GM18867 (cell line): ENCODE measurements around the gene PTPRG.
"Not testable (repeated sequence)": the region's sequence is repeated elsewhere in the genome, so short reads cannot be mapped to it uniquely, and the experiment has no call there.

Source experiments
- ATAC-seq: cut with Tn5 transposase; IDR thresholded peaks from one replicate; pipeline ENCODE4 v1.9.1; 2021; ENCODE audit warnings: mild to moderate bottlenecking, moderate library complexity; ENCODE audit not compliant: unreplicated experiment

Gene PTPRG

GRCh38 chr3:61816304-61816703 is 254.9 kb downstream of the PTPRG start:
- ATAC-seq = not testable (repeated sequence)

- ATAC-seq = no peak
These were observed 258.5 kb downstream of the PTPRG start for GRCh38 chr3:61819861-61820260.

GRCh38 chr3:61820306-61820992 is 259.1 kb downstream of the PTPRG start:
- peak; percentile 85 for ATAC-seq

GRCh38 chr3:61821823-61822251 is 260.5 kb downstream of the PTPRG start:
- no peak for ATAC-seq

- no peak for ATAC-seq
These were observed 261.2 kb downstream of the PTPRG start for GRCh38 chr3:61822588-61822987.

GRCh38 chr3:61824553-61825135 is 263.3 kb downstream of the PTPRG start:
- ATAC-seq = no peak

- ATAC-seq = no peak
These were observed 264.8 kb downstream of the PTPRG start for GRCh38 chr3:61826161-61826560.

- no peak for ATAC-seq
These were observed 267.0 kb downstream of the PTPRG start for GRCh38 chr3:61828184-61828874.

GRCh38 chr3:61828880-61829721 is 267.7 kb downstream of the PTPRG start:
- no peak for ATAC-seq

- no peak for ATAC-seq
These were observed 268.5 kb downstream of the PTPRG start for GRCh38 chr3:61829722-61830350.

GRCh38 chr3:61831973-61832372 is 270.6 kb downstream of the PTPRG start:
- ATAC-seq = no peak

GRCh38 chr3:61832375-61833229 is 271.2 kb downstream of the PTPRG start:
- ATAC-seq = no peak

GRCh38 chr3:61839256-61839655 is 277.9 kb downstream of the PTPRG start:
- ATAC-seq = no peak

- ATAC-seq = no peak
These were observed 279.9 kb downstream of the PTPRG start for GRCh38 chr3:61841111-61841845.

- ATAC-seq = no peak
These were observed 280.6 kb downstream of the PTPRG start for GRCh38 chr3:61841988-61842387.

GRCh38 chr3:61844346-61844745 is 283.0 kb downstream of the PTPRG start:
- ATAC-seq = no peak

- no peak for ATAC-seq
These were observed 285.1 kb downstream of the PTPRG start for GRCh38 chr3:61846488-61846887.

- no peak for ATAC-seq
These were observed 286.6 kb downstream of the PTPRG start for GRCh38 chr3:61847784-61848462.

GRCh38 chr3:61848885-61849284 is 287.5 kb downstream of the PTPRG start:
- no peak for ATAC-seq
